Measurements from ENCODE around the gene RNF220.
"Not testable (repeated sequence)": the region's sequence is repeated elsewhere in the genome, so short reads cannot be mapped to it uniquely, and the experiment has no call there.

The RNF220 gene

DNA sequence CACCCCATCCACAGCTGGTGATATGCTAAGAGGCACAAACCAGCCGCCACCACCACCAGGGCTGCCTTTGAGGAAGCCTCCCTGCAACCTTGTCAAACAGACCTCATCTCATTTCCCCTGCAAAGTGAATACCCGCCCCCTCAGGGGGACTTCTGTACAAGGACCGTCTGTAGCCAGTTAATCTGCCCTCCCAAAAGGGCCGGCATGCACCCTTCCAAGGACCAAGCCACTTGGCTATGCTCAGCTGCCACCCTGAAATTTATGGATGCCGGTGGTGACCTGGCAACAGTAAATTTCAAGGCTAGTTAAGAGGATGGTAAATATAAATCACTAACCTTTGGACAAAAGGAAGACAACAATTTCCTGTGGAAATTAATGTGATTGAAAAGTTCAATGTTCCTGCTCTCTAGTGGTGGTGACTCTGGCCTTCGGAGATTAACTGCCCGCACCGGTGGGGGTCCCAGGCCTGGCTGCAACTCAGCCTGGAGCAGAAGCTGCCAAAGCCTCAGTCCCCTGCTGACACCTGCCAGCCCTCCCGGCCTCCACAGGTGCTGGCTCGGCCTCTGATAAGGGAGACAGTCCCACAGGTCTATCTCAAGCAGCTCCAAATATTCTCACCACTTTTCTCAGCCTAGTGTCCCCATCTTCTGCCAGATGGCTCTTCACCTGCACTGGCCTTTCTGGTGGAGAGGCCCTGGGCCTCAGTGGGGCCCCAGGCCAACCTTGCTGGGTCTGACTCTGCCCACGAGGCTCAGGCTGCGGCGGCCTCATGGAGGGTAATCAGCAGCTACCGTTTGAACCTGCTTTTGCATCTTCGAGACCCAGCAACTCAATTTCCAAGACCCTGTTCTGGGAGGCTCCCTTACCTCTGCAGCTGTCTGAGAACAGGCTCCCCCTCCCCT lies 257.0 kb downstream of the RNF220 start:
- no peak for DNase-seq

- DNase-seq: no peak
Observed at GRCh38 chr1:44662683-44663030, 257.6 kb downstream of the RNF220 start.

DNA sequence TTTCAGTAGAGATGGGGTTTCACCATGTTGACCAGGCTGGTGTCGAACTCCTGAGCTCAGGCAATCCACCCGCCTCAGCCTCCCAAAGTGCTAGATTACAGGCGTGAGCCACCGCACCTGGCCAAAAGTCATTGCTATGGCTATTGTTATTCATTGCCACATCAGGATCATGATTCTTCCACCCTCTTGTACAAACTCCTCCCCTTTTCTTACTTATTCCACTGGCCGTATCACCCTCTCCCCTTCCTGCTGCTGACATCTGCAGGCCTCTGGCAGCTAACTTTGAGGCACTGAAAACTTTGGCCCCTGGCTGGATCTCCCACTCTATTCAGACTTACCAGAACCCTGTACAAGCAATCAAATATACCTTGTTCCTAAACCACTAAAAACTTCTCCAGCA lies 258.4 kb downstream of the RNF220 start:
- DNase-seq: no peak

- no peak for DNase-seq
Observed at GRCh38 chr1:44664730-44665370, 259.8 kb downstream of the RNF220 start.

- not testable (repeated sequence) for DNase-seq
Observed at GRCh38 chr1:44666719-44667118, 261.7 kb downstream of the RNF220 start.

DNA sequence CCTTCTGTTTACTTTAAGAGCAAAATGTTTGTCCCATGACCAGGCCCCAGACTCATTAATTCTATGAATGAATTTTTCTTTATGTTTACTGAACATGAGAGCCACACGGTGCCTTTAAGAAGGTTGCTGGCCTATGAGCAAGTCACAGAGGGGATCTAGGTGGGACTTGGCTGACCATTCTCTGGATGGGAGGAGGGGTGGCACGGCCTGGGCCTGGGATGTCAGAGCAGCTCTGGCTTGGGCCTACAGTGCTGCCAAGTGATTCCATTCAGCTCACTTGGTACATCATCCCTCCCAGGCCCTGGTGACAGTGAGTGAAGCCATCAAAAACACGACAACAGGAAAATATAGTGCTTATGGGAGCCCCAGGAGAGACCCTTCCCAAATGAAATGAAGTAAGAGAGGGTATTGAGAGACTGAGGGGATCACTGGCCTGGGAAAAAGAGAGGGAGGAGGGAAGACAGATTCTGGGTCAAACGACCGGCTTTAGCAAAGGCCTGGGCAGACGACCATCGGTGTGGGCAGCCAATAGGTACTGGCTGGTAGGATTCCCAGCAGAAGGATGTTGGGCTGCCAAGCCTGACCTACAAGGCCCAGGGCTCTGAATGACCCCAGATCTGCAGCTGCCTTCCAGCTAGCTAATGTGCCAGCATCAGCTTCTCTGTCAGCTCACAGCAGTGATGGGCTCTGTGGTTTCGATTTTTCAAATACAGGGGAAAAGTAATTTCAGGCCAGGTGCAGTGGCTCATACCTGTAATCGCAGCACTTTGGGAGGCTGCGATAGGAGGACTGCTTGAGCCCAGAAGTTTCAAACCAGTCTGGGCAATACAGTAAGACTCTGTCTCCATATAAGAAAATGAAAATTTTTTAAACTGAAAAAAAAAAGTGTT lies 265.9 kb downstream of the RNF220 start:
- DNase-seq: no peak

- no peak for DNase-seq
Observed at GRCh38 chr1:44672254-44672955, 267.4 kb downstream of the RNF220 start.

GRCh38 chr1:44672961-44673674 lies 268.1 kb downstream of the RNF220 start:
- DNase-seq: no peak

DNA sequence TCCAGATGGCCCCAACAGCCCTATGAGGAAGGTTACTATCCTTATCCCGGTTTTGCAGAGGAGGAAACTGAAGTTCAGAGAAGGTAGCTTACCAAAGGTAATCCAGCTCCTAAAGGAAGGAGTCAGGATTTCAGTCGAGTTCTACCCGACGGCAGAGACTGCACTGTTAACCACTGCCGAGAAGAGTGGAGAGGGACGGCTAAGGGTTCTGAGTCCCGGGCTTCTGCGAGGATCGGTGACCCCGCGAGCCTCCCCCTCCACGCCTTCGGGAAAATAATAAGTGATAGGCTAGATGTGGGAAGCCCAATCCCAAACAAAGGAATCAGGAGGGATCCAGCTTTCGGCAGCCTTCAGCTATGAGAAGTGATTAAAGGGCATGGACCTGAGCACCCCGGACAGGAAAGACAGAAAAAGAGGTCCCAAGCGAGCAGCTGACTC lies 268.6 kb downstream of the RNF220 start:
- no peak for DNase-seq

DNA sequence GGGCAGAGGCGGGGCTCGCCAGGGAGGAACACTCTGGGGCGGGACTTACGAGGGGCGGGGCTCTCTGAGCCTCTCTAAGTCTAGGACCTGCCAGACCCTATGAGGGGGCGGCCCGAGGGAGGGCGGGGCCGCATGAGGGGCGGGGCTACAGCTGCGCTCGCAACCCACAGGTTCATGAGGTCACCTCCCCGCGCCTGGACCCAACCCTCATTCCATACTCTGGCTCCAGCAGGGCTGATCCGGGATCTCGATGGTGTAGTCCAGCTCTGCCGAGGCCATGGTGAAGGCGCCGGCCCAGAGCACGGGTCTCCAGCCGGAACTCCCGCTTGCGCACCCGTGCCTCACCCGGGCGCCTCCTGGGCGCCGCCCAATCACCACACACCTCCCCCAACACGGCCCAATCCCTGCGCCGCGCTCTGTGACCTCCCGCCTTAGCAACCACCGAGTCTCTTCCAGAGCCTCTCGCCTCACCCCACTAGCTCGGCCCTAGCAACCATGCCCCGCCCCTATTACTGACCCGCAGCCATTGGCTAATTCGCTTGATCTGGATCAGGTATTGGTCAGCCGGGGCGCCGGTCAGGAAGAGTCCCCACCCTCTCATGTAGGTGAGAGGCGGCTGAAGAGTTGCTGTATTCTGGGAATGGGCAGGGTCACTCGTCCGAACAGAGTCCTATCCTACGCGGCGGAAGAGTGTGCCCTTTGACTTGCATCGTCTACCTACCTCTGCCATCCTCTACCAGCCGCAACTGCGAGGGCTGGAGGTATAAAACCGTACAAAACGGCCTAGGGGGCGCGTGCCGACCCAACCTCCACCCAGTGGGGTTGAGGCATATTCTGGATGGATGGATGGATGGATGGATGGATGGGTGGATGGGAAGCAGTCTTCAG lies 269.3 kb downstream of the RNF220 start, which contains the start of the genes ARMH1 and TMEM53:
Gene ARMH1 (plus strand): TSS at position 602 of the 888 bp plus-strand sequence. CDS start 14,984 bp downstream, outside the sequence.
Gene TMEM53 (minus strand): TSS at position 369 of the 888 bp plus-strand sequence. CDS start 90 bp downstream, at position 279.
- DNase-seq: peak; percentile 95 to 97

GRCh38 chr1:44675186-44675585 lies 270.1 kb downstream of the RNF220 start:
- DNase-seq: no peak

DNA sequence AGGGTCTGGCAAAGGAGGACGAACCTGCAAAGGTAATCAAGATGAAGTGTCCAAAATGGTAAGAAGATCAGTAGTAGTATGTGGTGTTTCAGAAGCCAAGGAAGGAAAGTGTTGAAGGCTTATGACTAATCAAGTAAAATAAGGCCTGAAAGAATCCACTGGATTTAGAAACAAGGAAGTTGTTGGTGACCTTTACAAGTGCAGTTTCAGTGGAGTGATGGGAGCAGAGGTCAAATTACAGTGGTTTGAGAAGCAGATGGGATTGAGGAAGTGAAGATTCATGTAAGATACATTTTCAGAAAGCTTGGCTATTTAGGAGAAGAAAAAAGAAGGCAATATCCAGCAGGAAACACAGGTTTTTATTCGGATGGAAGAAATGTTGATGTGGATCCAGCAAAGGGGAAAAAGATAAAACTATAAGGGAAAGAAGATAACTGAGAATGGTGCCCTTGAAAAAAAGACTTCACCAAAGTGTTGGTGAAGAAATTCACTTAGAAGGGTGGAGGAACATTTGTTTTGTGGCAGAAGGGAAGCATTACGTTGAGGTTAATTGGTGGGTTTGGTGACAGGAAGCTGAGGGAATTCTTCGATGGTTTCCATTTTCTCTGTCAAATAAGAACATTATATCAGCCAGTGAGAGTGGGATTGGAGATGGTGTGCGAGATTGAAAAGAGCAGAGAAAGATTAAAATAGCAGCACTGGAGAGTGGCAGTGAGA lies 271.6 kb downstream of the RNF220 start:
- DNase-seq: no peak

DNA sequence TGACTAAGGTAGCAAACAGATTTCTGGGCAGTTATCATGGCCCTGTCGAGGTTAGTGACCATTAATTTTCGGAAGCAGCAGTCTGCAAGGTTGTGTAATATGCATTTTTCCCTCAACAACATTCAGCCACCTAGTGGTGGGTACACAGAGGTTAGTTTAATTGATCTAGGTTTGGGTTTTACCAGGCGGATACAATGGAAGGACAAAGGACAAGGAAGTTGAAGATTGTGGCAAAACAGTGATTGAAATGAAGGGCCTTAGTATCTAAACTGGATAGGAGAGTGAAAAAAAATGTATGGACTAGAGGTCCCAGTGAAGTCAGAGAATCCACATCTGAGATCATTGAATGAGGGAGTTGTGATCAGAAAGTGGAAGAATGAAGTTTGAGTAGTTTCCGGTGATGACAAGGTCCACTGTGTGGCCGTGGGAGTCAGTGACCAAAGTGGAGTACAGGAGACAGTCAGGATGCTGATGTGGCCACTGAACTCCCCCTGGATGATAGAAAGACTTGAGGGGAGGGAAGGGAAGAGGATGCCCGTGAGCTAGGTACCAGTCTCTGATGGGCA lies 272.2 kb downstream of the RNF220 start:
- DNase-seq: peak in 1 of 2 experiments; percentile 33

DNA sequence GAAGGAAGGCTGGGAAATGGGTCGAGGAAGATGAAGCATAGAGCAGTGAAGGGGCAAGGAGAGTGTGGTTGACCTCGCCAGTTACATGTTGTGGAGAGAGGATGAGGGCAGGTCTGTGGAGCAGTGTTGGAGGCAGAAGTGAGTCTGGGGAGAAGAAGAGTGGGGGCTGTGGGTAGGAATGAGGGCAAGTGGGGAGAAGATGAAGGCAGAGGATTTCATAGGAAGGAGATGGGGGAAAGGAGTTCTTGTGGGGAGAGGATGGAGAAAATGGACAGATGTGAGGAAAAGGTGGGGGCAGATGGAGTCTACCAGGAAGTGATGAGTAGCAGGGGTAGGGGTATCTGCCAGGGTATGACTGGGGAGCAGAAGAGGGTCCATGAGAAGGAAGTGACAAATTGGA lies 273.1 kb downstream of the RNF220 start:
- no peak for DNase-seq

DNA sequence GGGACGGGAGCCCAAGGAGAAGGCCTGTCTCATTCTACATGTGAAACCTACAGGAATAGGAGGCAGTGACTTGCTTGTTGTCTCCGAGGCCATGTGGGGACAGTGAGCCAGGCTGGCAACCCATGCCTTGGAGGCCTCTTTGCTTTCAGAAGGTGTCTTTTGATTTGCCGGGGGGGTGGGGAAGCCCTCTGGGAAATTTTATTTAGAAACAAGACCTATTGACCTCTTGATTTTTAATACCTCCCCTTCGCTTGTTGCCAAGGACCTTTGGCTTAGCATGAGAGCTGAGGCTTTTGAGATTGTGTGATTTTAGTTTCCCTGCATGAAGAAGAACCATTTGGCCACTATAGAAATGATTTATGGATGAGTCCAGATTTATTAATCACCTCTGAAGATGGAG lies 273.6 kb downstream of the RNF220 start:
- no peak for DNase-seq

- no peak for DNase-seq
Observed at GRCh38 chr1:44679468-44679867, 274.4 kb downstream of the RNF220 start.

DNA sequence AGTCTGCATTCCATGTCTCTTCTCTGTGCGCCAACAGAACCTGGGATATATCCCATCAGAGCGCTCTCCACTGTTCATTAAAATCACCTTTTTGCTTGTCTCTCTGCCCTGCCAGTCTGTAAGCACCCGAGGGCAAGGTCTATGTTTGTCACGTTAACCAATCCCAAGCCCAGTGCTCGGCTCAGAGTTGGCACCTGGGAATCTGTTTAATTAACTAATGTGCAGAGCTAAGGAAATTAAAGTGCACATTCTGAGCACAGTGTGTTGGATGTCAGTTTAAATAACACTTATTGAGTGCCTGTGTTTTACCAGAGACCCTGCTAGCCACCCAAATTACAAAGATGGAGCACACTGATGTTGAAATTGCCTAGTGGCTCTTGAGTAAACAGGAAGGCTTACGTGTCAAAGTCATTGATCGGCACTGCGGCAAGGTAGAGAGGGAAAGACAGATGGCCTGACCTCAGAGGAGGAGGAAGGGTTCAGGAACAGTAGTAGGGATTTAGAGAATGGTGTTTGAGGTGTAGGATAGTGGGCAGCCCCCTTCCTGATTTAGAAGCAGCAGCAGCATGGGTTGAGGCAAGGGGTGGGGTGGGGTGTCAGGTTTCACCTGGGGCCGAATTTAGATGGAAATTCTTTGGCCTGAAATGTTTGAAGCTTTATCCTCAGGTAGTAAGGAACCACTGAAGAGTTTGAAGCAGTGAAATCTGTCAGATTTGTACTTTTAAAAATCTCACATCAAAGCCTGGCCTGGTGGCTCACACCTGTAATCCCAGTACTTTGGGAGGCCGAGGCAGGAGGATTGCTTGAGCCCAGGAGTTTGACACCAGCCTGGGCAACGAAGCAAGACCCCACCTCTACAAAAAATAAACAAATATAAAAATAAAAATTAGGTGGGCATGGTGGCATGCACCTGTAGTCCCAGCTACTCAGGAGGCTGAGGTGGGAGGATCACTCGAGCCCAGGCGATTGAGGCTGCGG lies 277.1 kb downstream of the RNF220 start:
- DNase-seq: no peak

- no peak for DNase-seq
Observed at GRCh38 chr1:44682883-44683265, 277.8 kb downstream of the RNF220 start.
